ENCODE results near the gene CEP57. TPM values are rescaled to one million over a fixed set of nuclear protein-coding genes. Genes with fewer than 3 reads are reported as not detected.
"Not testable (repeated sequence)": the region's sequence is repeated elsewhere in the genome, so short reads cannot be mapped to it uniquely, and the experiment has no call there.

The CEP57 gene
- total RNA-seq, 2 experiments from 2014 or later, result 43.5 to 46.6 TPM

GRCh38 chr11:95853862-95854261, 63.6 kb downstream of the CEP57 start:
- Mint-ChIP-seq H3K36me3 (ENCODE audit: low read depth) (peaks cover 35% of the 10 kb centered on the region), H3K4me3 (no peak overlapping the region), H3K27ac (no peak overlapping the region), H3K9me3 (no peaks in the 10 kb centered on the region), H3K27me3 (no peaks in the 10 kb centered on the region), H3K4me1 (ENCODE audit: low read depth) (no peaks in the 10 kb centered on the region)
- no peak for DNase-seq
- no peaks in the 10 kb centered on the region for H3K27me3 ChIP-seq (ENCODE audit: control insufficient read depth in 1 of 2, insufficient read depth in 2 of 2, low read length in 2 of 2)
- POLR2A ChIA-PET, result no interaction called here
- CTCF ChIA-PET, result no interaction called here
- no peaks in the 10 kb centered on the region for H3K9me3 ChIP-seq (ENCODE audit: control insufficient read depth in 1 of 2, insufficient read depth in 1 of 2, low read length in 2 of 2)
- no peak overlapping the region for H3K27ac ChIP-seq (ENCODE audit: low read depth in 1 of 2, low read length in 2 of 2)
- no peak for TF ChIP-seq CTCF (IDR thresholded peaks at IDR 0.05)
- intact Hi-C loops (cut with DNase I, micrococcal nuclease), result no loop called here
- H3K4me1 ChIP-seq (ENCODE audit: insufficient read depth, low read length), result no peaks in the 10 kb centered on the region
- peaks cover 8% of the 10 kb centered on the region for H3K36me3 ChIP-seq (ENCODE audit: insufficient read depth, low read length)
- ATAC-seq (ENCODE audit: poor library complexity), result no peak
- no peak overlapping the region for H3K4me3 ChIP-seq (ENCODE audit: low read length)

- H3K27me3 ChIP-seq (ENCODE audit: control insufficient read depth in 1 of 2, insufficient read depth in 2 of 2, low read length in 2 of 2); H3K9me3 ChIP-seq (ENCODE audit: control insufficient read depth in 1 of 2, insufficient read depth in 1 of 2, low read length in 2 of 2); H3K4me3 Mint-ChIP-seq; H3K27ac Mint-ChIP-seq; ATAC-seq (ENCODE audit: poor library complexity); H3K4me1 ChIP-seq (ENCODE audit: insufficient read depth, low read length); H3K4me1 Mint-ChIP-seq (ENCODE audit: low read depth); H3K27ac ChIP-seq (ENCODE audit: low read depth in 1 of 2, low read length in 2 of 2); POLR2A ChIA-PET; CTCF ChIA-PET; H3K9me3 Mint-ChIP-seq; H3K27me3 Mint-ChIP-seq; DNase-seq; H3K36me3 ChIP-seq (ENCODE audit: insufficient read depth, low read length); intact Hi-C loops (cut with DNase I, micrococcal nuclease); H3K4me3 ChIP-seq (ENCODE audit: low read length): not testable (repeated sequence)
- H3K36me3 Mint-ChIP-seq (ENCODE audit: low read depth), result peaks cover 31% of the 10 kb centered on the region
These were observed 64.1 kb downstream of the CEP57 start for GRCh38 chr11:95854362-95854761.

- H3K9me3 ChIP-seq (ENCODE audit: control insufficient read depth in 1 of 2, insufficient read depth in 1 of 2, low read length in 2 of 2); CTCF ChIA-PET; intact Hi-C loops (cut with DNase I, micrococcal nuclease); H3K9me3 Mint-ChIP-seq; H3K27me3 Mint-ChIP-seq; H3K27me3 ChIP-seq (ENCODE audit: control insufficient read depth in 1 of 2, insufficient read depth in 2 of 2, low read length in 2 of 2); H3K4me1 ChIP-seq (ENCODE audit: insufficient read depth, low read length); H3K4me3 ChIP-seq (ENCODE audit: low read length); H3K36me3 ChIP-seq (ENCODE audit: insufficient read depth, low read length); H3K4me1 Mint-ChIP-seq (ENCODE audit: low read depth); POLR2A ChIA-PET; DNase-seq; H3K27ac Mint-ChIP-seq; H3K4me3 Mint-ChIP-seq; H3K27ac ChIP-seq (ENCODE audit: low read depth in 1 of 2, low read length in 2 of 2); ATAC-seq (ENCODE audit: poor library complexity): not testable (repeated sequence)
- peaks cover 47% of the 10 kb centered on the region for H3K36me3 Mint-ChIP-seq (ENCODE audit: low read depth)
These were observed 69.7 kb downstream of the CEP57 start for GRCh38 chr11:95860024-95860423.

- no peak overlapping the region for H3K4me3 Mint-ChIP-seq
- no peak for TF ChIP-seq CTCF (IDR thresholded peaks at IDR 0.05)
- Histone ChIP-seq H3K9me3 (ENCODE audit: control insufficient read depth in 1 of 2, insufficient read depth in 1 of 2, low read length in 2 of 2) (no peaks in the 10 kb centered on the region), H3K27me3 (ENCODE audit: control insufficient read depth in 1 of 2, insufficient read depth in 2 of 2, low read length in 2 of 2) (no peaks in the 10 kb centered on the region), H3K36me3 (ENCODE audit: insufficient read depth, low read length) (peaks cover 6% of the 10 kb centered on the region), H3K4me1 (ENCODE audit: insufficient read depth, low read length) (no peaks in the 10 kb centered on the region), H3K27ac (ENCODE audit: low read depth in 1 of 2, low read length in 2 of 2) (no peak overlapping the region), H3K4me3 (ENCODE audit: low read length) (no peak overlapping the region)
- ChIA-PET POLR2A (no interaction called here), CTCF (no interaction called here)
- H3K27me3 Mint-ChIP-seq, result no peaks in the 10 kb centered on the region
- H3K9me3 Mint-ChIP-seq, result no peaks in the 10 kb centered on the region
- ATAC-seq (ENCODE audit: poor library complexity) (no peak), DNase-seq (no peak)
- H3K36me3 Mint-ChIP-seq (ENCODE audit: low read depth), result peaks cover 39% of the 10 kb centered on the region
- intact Hi-C loops (cut with DNase I, micrococcal nuclease), result no loop called here
- no peak overlapping the region for H3K27ac Mint-ChIP-seq
- no peaks in the 10 kb centered on the region for H3K4me1 Mint-ChIP-seq (ENCODE audit: low read depth)
These were observed 73.3 kb downstream of the CEP57 start for GRCh38 chr11:95863486-95864140.
